Measurements from ENCODE around the gene TMEFF2.
A peak's percentile ranks its signal among the peaks of the same experiment; 100 is the strongest.

The TMEFF2 gene

GRCh38 chr2:192005211-192005610 is 189.5 kb downstream of the TMEFF2 start:
- Histone ChIP-seq H3K79me2 (ENCODE audit: insufficient read depth, low read length) (no peaks in the 10 kb centered on the region), H3K4me1 (ENCODE audit: insufficient read depth, low read length, poor library complexity, severe bottlenecking) (peaks cover 20% of the 10 kb centered on the region), H3K36me3 (ENCODE audit: insufficient read depth, low read length) (no peaks in the 10 kb centered on the region), H3K9me2 (replicated peaks; ENCODE audit: low read depth, low read length) (no peaks in the 10 kb centered on the region), H3K9ac (ENCODE audit: low read depth, low read length, poor library complexity, severe bottlenecking) (no peak overlapping the region), H3K9me3 (ENCODE audit: insufficient read depth, low read depth, low read length) (no peaks in the 10 kb centered on the region), H2AFZ (ENCODE audit: low read length) (no peak overlapping the region), H4K20me1 (ENCODE audit: insufficient read depth, low read length, poor library complexity, severe bottlenecking) (no peaks in the 10 kb centered on the region), H3K27me3 (ENCODE audit: insufficient read depth, low read length, poor library complexity, severe bottlenecking) (no peaks in the 10 kb centered on the region), H3F3A (ENCODE audit: low read depth) (no peaks in the 10 kb centered on the region), H3K4me2 (ENCODE audit: low read depth, low read length, poor library complexity, severe bottlenecking) (no peak overlapping the region), H3K4me3 (ENCODE audit: low read length, poor library complexity, severe bottlenecking) (no peak overlapping the region)
- TF ChIP-seq EZH2phosphoT487 (IDR thresholded peaks at IDR 0.05; ENCODE audit: borderline replicate concordance): no peak
- no peak for TF ChIP-seq CTCF (conservative IDR thresholded peaks at IDR 0.05; ENCODE audit: low read length)

- Histone ChIP-seq H3F3A (ENCODE audit: low read depth) (no peaks in the 10 kb centered on the region), H3K36me3 (ENCODE audit: insufficient read depth, low read length) (no peaks in the 10 kb centered on the region), H3K4me3 (ENCODE audit: low read length, poor library complexity, severe bottlenecking) (no peak overlapping the region), H3K9ac (ENCODE audit: low read depth, low read length, poor library complexity, severe bottlenecking) (no peak overlapping the region), H2AFZ (ENCODE audit: low read length) (no peak overlapping the region), H4K20me1 (ENCODE audit: insufficient read depth, low read length, poor library complexity, severe bottlenecking) (no peaks in the 10 kb centered on the region), H3K9me3 (ENCODE audit: insufficient read depth, low read depth, low read length) (no peaks in the 10 kb centered on the region), H3K9me2 (replicated peaks; ENCODE audit: low read depth, low read length) (no peaks in the 10 kb centered on the region), H3K4me1 (ENCODE audit: insufficient read depth, low read length, poor library complexity, severe bottlenecking) (peaks cover 20% of the 10 kb centered on the region), H3K79me2 (ENCODE audit: insufficient read depth, low read length) (no peaks in the 10 kb centered on the region), H3K4me2 (ENCODE audit: low read depth, low read length, poor library complexity, severe bottlenecking) (peak overlapping the region; percentile 12), H3K27me3 (ENCODE audit: insufficient read depth, low read length, poor library complexity, severe bottlenecking) (no peaks in the 10 kb centered on the region)
- TF ChIP-seq EZH2phosphoT487 (IDR thresholded peaks at IDR 0.05; ENCODE audit: borderline replicate concordance) (no peak), CTCF (conservative IDR thresholded peaks at IDR 0.05; ENCODE audit: low read length) (no peak)
These were observed 190.4 kb downstream of the TMEFF2 start for GRCh38 chr2:192004188-192004963.

- no peaks in the 10 kb centered on the region for H3K79me2 ChIP-seq (ENCODE audit: insufficient read depth, low read length)
- H4K20me1 ChIP-seq (ENCODE audit: insufficient read depth, low read length, poor library complexity, severe bottlenecking): no peaks in the 10 kb centered on the region
- H3F3A ChIP-seq (ENCODE audit: low read depth): no peaks in the 10 kb centered on the region
- H2AFZ ChIP-seq (ENCODE audit: low read length): no peak overlapping the region
- no peaks in the 10 kb centered on the region for H3K27me3 ChIP-seq (ENCODE audit: insufficient read depth, low read length, poor library complexity, severe bottlenecking)
- H3K4me2 ChIP-seq (ENCODE audit: low read depth, low read length, poor library complexity, severe bottlenecking): no peak overlapping the region
- H3K4me3 ChIP-seq (ENCODE audit: low read length, poor library complexity, severe bottlenecking): no peak overlapping the region
- no peaks in the 10 kb centered on the region for H3K36me3 ChIP-seq (ENCODE audit: insufficient read depth, low read length)
- H3K9ac ChIP-seq (ENCODE audit: low read depth, low read length, poor library complexity, severe bottlenecking): no peak overlapping the region
- no peaks in the 10 kb centered on the region for H3K9me2 ChIP-seq (replicated peaks; ENCODE audit: low read depth, low read length)
- no peaks in the 10 kb centered on the region for H3K9me3 ChIP-seq (ENCODE audit: insufficient read depth, low read depth, low read length)
- H3K4me1 ChIP-seq (ENCODE audit: insufficient read depth, low read length, poor library complexity, severe bottlenecking): peaks cover 20% of the 10 kb centered on the region
- no peak for TF ChIP-seq CTCF (conservative IDR thresholded peaks at IDR 0.05; ENCODE audit: low read length)
- no peak for TF ChIP-seq EZH2phosphoT487 (IDR thresholded peaks at IDR 0.05; ENCODE audit: borderline replicate concordance)
These were observed 192.3 kb downstream of the TMEFF2 start for GRCh38 chr2:192002418-192002817.

Measured in Loucy (cell line).